GM12891 (cell line): ENCODE data around the gene DDX31.

ENCODE experiments used
- POLR2A ChIP-seq: IDR thresholded peaks from 2 replicates; pipeline ENCODE4 v1.6.1; 2011; ENCODE audit warnings: low read depth, low read length, control low read depth
- POLR2AphosphoS5 ChIP-seq: IDR thresholded peaks from 2 replicates; pipeline ENCODE4 v1.6.1; 2011; ENCODE audit warnings: low read depth, low read length, control low read depth
- SPI1 ChIP-seq: IDR thresholded peaks from 2 replicates; pipeline ENCODE4 v1.6.1; 2011; ENCODE audit warnings: low read depth, low read length, control low read depth
- TAF1 ChIP-seq: IDR thresholded peaks from 2 replicates; pipeline ENCODE4 v1.6.1; 2011; ENCODE audit warnings: low read depth, low read length, control low read depth

DNA sequence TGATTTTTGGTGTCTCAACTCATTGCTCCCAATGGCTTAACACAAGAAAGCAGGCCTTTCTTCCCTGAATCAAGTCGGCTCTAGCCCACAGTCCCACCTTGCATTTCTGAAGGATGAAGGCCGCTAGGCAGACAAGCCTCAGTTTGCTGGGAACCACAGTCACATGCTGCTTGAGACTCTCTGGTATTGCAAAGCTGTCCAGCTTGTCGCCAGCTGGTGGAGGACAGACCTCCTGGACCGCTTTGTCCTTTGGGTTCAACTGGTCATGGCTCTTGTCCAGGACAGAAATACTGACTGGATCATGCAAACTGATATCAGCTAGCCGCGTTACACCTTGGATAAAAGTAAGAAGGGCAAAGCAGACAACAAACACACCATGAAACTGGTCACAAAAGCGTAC, 23.1 kb downstream of the DDX31 start:
- TF ChIP-seq POLR2AphosphoS5 (no peak), POLR2A (no peak), TAF1 (no peak), SPI1 (no peak)
